CD4-positive, alpha-beta T cell treated with Interleukin-2 at 100 ng/mL for 4 hours (primary cell): Measurements from ENCODE around the gene INAVA.

Experiments used
- DNase-seq: peaks from one replicate; pipeline ENCODE4 v3.0.0-alpha.2; 2020; ENCODE audit warnings: low spot score

INAVA gene

GRCh38 chr1:200894712-200895442, at the start of gene INAVA:
Gene INAVA, plus strand, starts transcription at chr1:200894900. Its CDS starts 3,501 bp downstream, at chr1:200898401.
- DNase-seq, result no peak

GRCh38 chr1:200845360-200845759, 49.3 kb upstream of the INAVA start:
- no peak for DNase-seq

GRCh38 chr1:200846398-200846797, 48.3 kb upstream of the INAVA start:
- no peak for DNase-seq

- DNase-seq, result no peak
Observed at GRCh38 chr1:200849430-200849829, 45.3 kb upstream of the INAVA start.

GRCh38 chr1:200850554-200850953, 44.1 kb upstream of the INAVA start:
- no peak for DNase-seq

- no peak for DNase-seq
Observed at GRCh38 chr1:200856716-200857357, 37.9 kb upstream of the INAVA start.

GRCh38 chr1:200857804-200858203, 36.9 kb upstream of the INAVA start:
- DNase-seq, result no peak

- peak; percentile 39 for DNase-seq
Observed at GRCh38 chr1:200861937-200862647, 32.6 kb upstream of the INAVA start.

- DNase-seq, result peak; percentile 61
Observed at GRCh38 chr1:200862713-200863415, 31.8 kb upstream of the INAVA start.

- DNase-seq, result no peak
Observed at GRCh38 chr1:200866116-200866515, 28.6 kb upstream of the INAVA start.

GRCh38 chr1:200866521-200866920, 28.2 kb upstream of the INAVA start:
- peak; percentile 30 for DNase-seq

- no peak for DNase-seq
Observed at GRCh38 chr1:200867018-200867811, 27.5 kb upstream of the INAVA start.

- DNase-seq, result no peak
Observed at GRCh38 chr1:200869376-200869752, 25.3 kb upstream of the INAVA start.

- DNase-seq, result peak; percentile 40
Observed at GRCh38 chr1:200869753-200870391, 24.8 kb upstream of the INAVA start.

GRCh38 chr1:200872446-200873115, 22.1 kb upstream of the INAVA start, which contains the start of gene GPR25:
Gene GPR25, plus strand, starts transcription at chr1:200872981. Its CDS starts 57 bp downstream, at chr1:200873038.
- DNase-seq, result no peak

- DNase-seq, result no peak
Observed at GRCh38 chr1:200873116-200873670, 21.5 kb upstream of the INAVA start.

GRCh38 chr1:200873671-200874397, 20.9 kb upstream of the INAVA start:
- no peak for DNase-seq

GRCh38 chr1:200874694-200875093, 20.0 kb upstream of the INAVA start:
- no peak for DNase-seq

GRCh38 chr1:200875416-200875815, 19.3 kb upstream of the INAVA start:
- no peak for DNase-seq
